Vagina (tissue), 2 donors: ENCODE results near the gene CENPV.

Experiments used
- POLR2A ChIP-seq, 2 donors: fragments of 450-650 bp; IDR thresholded peaks; one replicate each; pipeline ENCODE4 v1.6.1; 2017; ENCODE audit warnings: antibody characterized with exemption in 2 of 2, mild to moderate bottlenecking in 2 of 2, moderate library complexity in 2 of 2
- TF ChIP-seq, protein P1 (sequence below), 3 experiments: fragments of 450-650 bp in 2 of 3; fragments of 200-600 bp in 1 of 3; sonication (generic) in 1 of 3; IDR thresholded peaks; one replicate each; pipeline ENCODE4 v1.5.1; 2017 to 2019; ENCODE audit warnings: antibody characterized with exemption in 3 of 3, mild to moderate bottlenecking in 2 of 3, moderate library complexity in 2 of 3

DNA sequence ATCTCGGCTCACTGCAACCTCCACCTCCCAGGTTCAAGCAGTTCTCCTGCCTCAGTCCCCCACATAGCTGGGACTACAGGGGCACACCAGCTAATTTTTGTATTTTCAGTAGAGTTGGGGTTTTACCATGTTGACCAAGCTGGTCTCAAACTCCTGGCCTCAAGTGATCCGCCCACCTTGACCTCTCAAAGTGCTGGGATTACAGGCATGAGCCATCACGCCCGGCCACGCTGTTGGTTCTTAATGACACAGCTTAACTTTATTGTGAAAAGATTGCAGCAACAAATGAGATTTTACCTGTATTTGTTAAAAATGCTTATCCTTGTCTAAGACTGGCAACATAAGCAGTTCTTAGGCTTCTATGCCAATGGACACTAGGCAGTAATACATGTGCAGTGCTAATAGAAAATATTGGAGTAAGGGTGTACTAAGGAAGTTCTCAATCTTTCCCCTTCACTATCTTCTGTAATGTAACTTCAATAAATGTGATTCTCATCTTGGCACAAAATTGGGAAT, 30.6 kb upstream of the CENPV start:
- no peak for TF ChIP-seq POLR2A (IDR thresholded peaks at IDR 0.05)
- TF ChIP-seq, protein P1, sequence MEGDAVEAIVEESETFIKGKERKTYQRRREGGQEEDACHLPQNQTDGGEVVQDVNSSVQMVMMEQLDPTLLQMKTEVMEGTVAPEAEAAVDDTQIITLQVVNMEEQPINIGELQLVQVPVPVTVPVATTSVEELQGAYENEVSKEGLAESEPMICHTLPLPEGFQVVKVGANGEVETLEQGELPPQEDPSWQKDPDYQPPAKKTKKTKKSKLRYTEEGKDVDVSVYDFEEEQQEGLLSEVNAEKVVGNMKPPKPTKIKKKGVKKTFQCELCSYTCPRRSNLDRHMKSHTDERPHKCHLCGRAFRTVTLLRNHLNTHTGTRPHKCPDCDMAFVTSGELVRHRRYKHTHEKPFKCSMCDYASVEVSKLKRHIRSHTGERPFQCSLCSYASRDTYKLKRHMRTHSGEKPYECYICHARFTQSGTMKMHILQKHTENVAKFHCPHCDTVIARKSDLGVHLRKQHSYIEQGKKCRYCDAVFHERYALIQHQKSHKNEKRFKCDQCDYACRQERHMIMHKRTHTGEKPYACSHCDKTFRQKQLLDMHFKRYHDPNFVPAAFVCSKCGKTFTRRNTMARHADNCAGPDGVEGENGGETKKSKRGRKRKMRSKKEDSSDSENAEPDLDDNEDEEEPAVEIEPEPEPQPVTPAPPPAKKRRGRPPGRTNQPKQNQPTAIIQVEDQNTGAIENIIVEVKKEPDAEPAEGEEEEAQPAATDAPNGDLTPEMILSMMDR (IDR thresholded peaks at IDR 0.05) = no peak
